A673 (cell line): ENCODE measurements around the gene PIK3CG. TPM values are rescaled to one million over a fixed set of nuclear protein-coding genes. Genes with fewer than 3 reads are reported as not detected.

ENCODE experiments used
- BruUV-seq: library from RNA; stranded (reverse); fragments of 400-500 nt; replicated peaks from 2 replicates; lab custom pipeline; 2021; lab: Mats Ljungman, UMichigan
- CTCF ChIA-PET: fragments of 300-600 bp; sonication (Branson Sonifier 250); formaldehyde crosslinking; loops from one replicate; lab custom pipeline; 2022; ENCODE audit warnings: antibody characterized with exemption; lab: Charles Lee
- POLR2A ChIA-PET: fragments of 300-600 bp; sonication (Branson Sonifier 250); formaldehyde crosslinking; loops from one replicate; lab custom pipeline; 2022; ENCODE audit warnings: antibody characterized with exemption; ENCODE audit not compliant: low non-redundant PET; lab: Charles Lee
- DNase-seq: peaks from one replicate; pipeline ENCODE4 v3.0.0-alpha.2; 2015; ENCODE audit warnings: low spot score
- H3K27ac ChIP-seq: fragments of 200-600 bp; sonication (generic); 2 replicates; pipeline ENCODE4 v1.5.1; 2016; ENCODE audit warnings: mixed run types, low read depth, mild to moderate bottlenecking, mixed read lengths, antibody characterized with exemption, low read length; ENCODE audit not compliant: poor library complexity, severe bottlenecking
- H3K27me3 ChIP-seq: fragments of 200-600 bp; sonication (generic); replicated peaks from 2 replicates; pipeline ENCODE4 v1.6.1; 2017; ENCODE audit warnings: mixed run types, low read depth, mild to moderate bottlenecking, mixed read lengths, antibody characterized with exemption, low read length; ENCODE audit not compliant: insufficient read depth, poor library complexity
- H3K36me3 ChIP-seq: fragments of 200-600 bp; sonication (generic); 2 replicates; pipeline ENCODE4 v1.6.1; 2016; ENCODE audit warnings: mixed run types, mild to moderate bottlenecking, mixed read lengths, antibody characterized with exemption, low read length; ENCODE audit not compliant: insufficient read depth, poor library complexity, severe bottlenecking
- H3K4me1 ChIP-seq: fragments of 200-600 bp; sonication (generic); 2 replicates; pipeline ENCODE4 v1.6.1; 2017; ENCODE audit warnings: mixed run types, mild to moderate bottlenecking, mixed read lengths, antibody characterized with exemption, low read length; ENCODE audit not compliant: insufficient read depth, poor library complexity, severe bottlenecking
- H3K4me3 ChIP-seq: fragments of 200-600 bp; sonication (generic); 2 replicates; pipeline ENCODE4 v1.5.1; 2016; ENCODE audit warnings: low read depth, mixed run types, mild to moderate bottlenecking, mixed read lengths, low read length; ENCODE audit not compliant: poor library complexity, severe bottlenecking
- H3K9me3 ChIP-seq: fragments of 200-600 bp; sonication (generic); 2 replicates; pipeline ENCODE4 v1.6.1; 2016; ENCODE audit warnings: mixed run types, low read depth, mild to moderate bottlenecking, mixed read lengths, antibody characterized with exemption, low read length; ENCODE audit not compliant: poor library complexity, severe bottlenecking
- CTCF ChIP-seq: fragments of 300-800, 200-600 bp; sonication (generic); conservative IDR thresholded peaks from 2 replicates; pipeline ENCODE4 v1.5.1; 2017; ENCODE audit warnings: low read depth, mild to moderate bottlenecking, antibody characterized with exemption, low read length, moderate library complexity, mixed read lengths
- EZH2 ChIP-seq: fragments of 200-600 bp; sonication (generic); IDR thresholded peaks from 2 replicates; pipeline ENCODE4 v1.6.1; 2017; ENCODE audit warnings: borderline replicate concordance, low read depth, mild to moderate bottlenecking, mixed read lengths, antibody characterized with exemption, low read length; ENCODE audit not compliant: poor library complexity, severe bottlenecking
- intact Hi-C: fragments of 100-400 bp; cut with micrococcal nuclease; formaldehyde crosslinking; loops from one replicate; pipeline ENCODE4 v1.10.0; 2022; ENCODE audit not compliant: unreplicated experiment
- total RNA-seq: library from RNA; stranded (reverse); gene quantifications from 2 replicates; pipeline ENCODE4 v1.2.3, GENCODE V29; 2021

The PIK3CG gene
- total RNA-seq, 1 experiment from 2014 or later: 13.4 TPM

GRCh38 chr7:106836816-106837215, 28.3 kb upstream of the PIK3CG start:
- Histone ChIP-seq H3K36me3 (no peaks in the 10 kb centered on the region), H3K9me3 (no peaks in the 10 kb centered on the region), H3K4me3 (no peak overlapping the region), H3K4me1 (peaks cover 18% of the 10 kb centered on the region), H3K27me3 (no peaks in the 10 kb centered on the region), H3K27ac (no peak overlapping the region)
- ChIA-PET CTCF (no interaction called here), POLR2A (no interaction called here)
- BruUV-seq: no TSS peak
- no peak for DNase-seq
- TF ChIP-seq CTCF (no peak), EZH2 (no peak)
- intact Hi-C loops: no loop called here

- Histone ChIP-seq H3K4me1 (peaks cover 24% of the 10 kb centered on the region), H3K27me3 (no peaks in the 10 kb centered on the region), H3K36me3 (no peaks in the 10 kb centered on the region), H3K4me3 (no peak overlapping the region), H3K9me3 (no peaks in the 10 kb centered on the region), H3K27ac (no peak overlapping the region)
- no peak for DNase-seq
- ChIA-PET CTCF (no interaction called here), POLR2A (no interaction called here)
- no TSS peak for BruUV-seq
- TF ChIP-seq CTCF (no peak), EZH2 (no peak)
- intact Hi-C loops: no loop called here
These were observed 25.6 kb upstream of the PIK3CG start for GRCh38 chr7:106839511-106839910.

- no peaks in the 10 kb centered on the region for H3K36me3 ChIP-seq
- no TSS peak for BruUV-seq
- intact Hi-C loops: loop anchor here (1.0 kb wide), 1 partner anchor 25 kb away; the partner anchor contains the start of gene PIK3CG
- peak; percentile 87 for DNase-seq
- peaks cover 24% of the 10 kb centered on the region for H3K4me1 ChIP-seq
- no peak for TF ChIP-seq CTCF
- TF ChIP-seq EZH2: no peak
- CTCF ChIA-PET: no interaction called here
- H3K4me3 ChIP-seq: no peak overlapping the region
- no peaks in the 10 kb centered on the region for H3K9me3 ChIP-seq
- H3K27me3 ChIP-seq: no peaks in the 10 kb centered on the region
- H3K27ac ChIP-seq: no peak overlapping the region
- POLR2A ChIA-PET: no interaction called here
These were observed 24.7 kb upstream of the PIK3CG start for GRCh38 chr7:106840342-106840741.
